Measurements from ENCODE around the gene CXCL12. TPM values are rescaled to one million over a fixed set of nuclear protein-coding genes. Genes with fewer than 3 reads are reported as not detected.

Gene CXCL12
- total RNA-seq, 1 experiment from 2014 or later, result 0.47 TPM

GRCh38 chr10:44380829-44381600 lies 3.9 kb downstream of the CXCL12 start:
- no peaks in the 10 kb centered on the region for H4K20me1 ChIP-seq (ENCODE audit: insufficient read depth)
- H2AFZ ChIP-seq (ENCODE audit: low read depth, low read length, poor library complexity, severe bottlenecking), result no peak overlapping the region
- no peak overlapping the region for H3K4me3 ChIP-seq (replicated peaks in 1 of 2; ENCODE audit: low read depth in 1 of 2, low read length in 2 of 2)
- CTCF ChIA-PET, result no interaction called here
- H3K9me3 ChIP-seq (ENCODE audit: control insufficient read depth in 1 of 2, insufficient read depth in 1 of 2, low read depth in 1 of 2, low read length in 2 of 2), result no peaks in the 10 kb centered on the region
- ATAC-seq (no peak), DNase-seq (ENCODE audit: low read depth, low spot score) (no peak)
- H3K27me3 ChIP-seq (ENCODE audit: insufficient read depth, low read length), result no peaks in the 10 kb centered on the region
- BruUV-seq (replicated peaks), result no TSS peak
- H3K4me2 ChIP-seq (ENCODE audit: low read length), result no peak overlapping the region
- no peak overlapping the region for H3K27ac ChIP-seq (ENCODE audit: low read depth, low read length)
- intact Hi-C loops (cut with micrococcal nuclease), result loop anchor here (10.0 kb wide), 1 partner anchor 484 kb away; no protein-coding TSS in a partner anchor
- H3K9me2 ChIP-seq (ENCODE audit: insufficient read depth), result no peaks in the 10 kb centered on the region
- no peak for TF ChIP-seq POLR2A (IDR thresholded peaks at IDR 0.05; ENCODE audit: borderline replicate concordance, extremely low read depth, insufficient read depth, insufficient read length)
- no peak for TF ChIP-seq CEBPB (IDR thresholded peaks at IDR 0.05; ENCODE audit: low read depth)
- TF ChIP-seq EGR1 (IDR thresholded peaks at IDR 0.05; ENCODE audit: low read depth), result no peak
- TF ChIP-seq SRF (IDR thresholded peaks at IDR 0.05; ENCODE audit: low read depth), result no peak
- H3K79me2 ChIP-seq (ENCODE audit: insufficient read depth, low read length), result no peaks in the 10 kb centered on the region
- H3K9ac ChIP-seq (ENCODE audit: low read length), result no peak overlapping the region
- H3K36me3 ChIP-seq (ENCODE audit: control insufficient read depth in 1 of 2, insufficient read depth in 2 of 2, low read length in 2 of 2), result no peaks in the 10 kb centered on the region
- RAD21 ChIA-PET (ENCODE audit: low non-redundant PET in 1 of 2, low total read pairs in 2 of 2, uncharacterized antibody in 2 of 2, unreplicated experiment in 2 of 2), result no interaction called here
- no peaks in the 10 kb centered on the region for H3K4me1 ChIP-seq (ENCODE audit: control insufficient read depth in 1 of 2, insufficient read depth in 2 of 2, low read length in 2 of 2)
- POLR2A ChIA-PET, result no interaction called here

- H3K79me2 ChIP-seq (ENCODE audit: insufficient read depth, low read length), result no peaks in the 10 kb centered on the region
- H3K36me3 ChIP-seq (ENCODE audit: control insufficient read depth in 1 of 2, insufficient read depth in 2 of 2, low read length in 2 of 2), result no peaks in the 10 kb centered on the region
- H3K27ac ChIP-seq (ENCODE audit: low read depth, low read length), result no peak overlapping the region
- no peaks in the 10 kb centered on the region for H3K4me1 ChIP-seq (ENCODE audit: control insufficient read depth in 1 of 2, insufficient read depth in 2 of 2, low read length in 2 of 2)
- no peaks in the 10 kb centered on the region for H3K27me3 ChIP-seq (ENCODE audit: insufficient read depth, low read length)
- ChIA-PET POLR2A (no interaction called here), CTCF (no interaction called here), RAD21 (ENCODE audit: low non-redundant PET in 1 of 2, low total read pairs in 2 of 2, uncharacterized antibody in 2 of 2, unreplicated experiment in 2 of 2) (no interaction called here)
- no TSS peak for BruUV-seq (replicated peaks)
- H3K4me3 ChIP-seq (replicated peaks in 1 of 2; ENCODE audit: low read depth in 1 of 2, low read length in 2 of 2), result no peak overlapping the region
- H3K9me3 ChIP-seq (ENCODE audit: control insufficient read depth in 1 of 2, insufficient read depth in 1 of 2, low read depth in 1 of 2, low read length in 2 of 2), result no peaks in the 10 kb centered on the region
- no peaks in the 10 kb centered on the region for H4K20me1 ChIP-seq (ENCODE audit: insufficient read depth)
- DNase-seq (ENCODE audit: low read depth, low spot score) (no peak), ATAC-seq (no peak)
- H3K9ac ChIP-seq (ENCODE audit: low read length), result no peak overlapping the region
- no peaks in the 10 kb centered on the region for H3K9me2 ChIP-seq (ENCODE audit: insufficient read depth)
- H3K4me2 ChIP-seq (ENCODE audit: low read length), result no peak overlapping the region
- no peak overlapping the region for H2AFZ ChIP-seq (ENCODE audit: low read depth, low read length, poor library complexity, severe bottlenecking)
- intact Hi-C loops (cut with micrococcal nuclease), result loop anchor here (2.0 to 10.0 kb wide), 2 partner anchors 21 to 485 kb away; no protein-coding TSS in a partner anchor
- TF ChIP-seq SIN3A (IDR thresholded peaks at IDR 0.05; ENCODE audit: low read depth) (no peak), CTCF (IDR thresholded peaks at IDR 0.05 in 2 of 3, conservative IDR thresholded peaks at IDR 0.05 in 1 of 3; ENCODE audit: borderline replicate concordance in 1 of 3, insufficient read depth in 1 of 3, low read depth in 2 of 3, low read length in 2 of 3) (no peak), CBX3 (IDR thresholded peaks at IDR 0.05; ENCODE audit: low read depth) (no peak), ZFX (IDR thresholded peaks at IDR 0.05) (no peak), ELF1 (IDR thresholded peaks at IDR 0.05; ENCODE audit: borderline replicate concordance, low read depth) (no peak), CEBPB (IDR thresholded peaks at IDR 0.05; ENCODE audit: low read depth) (no peak), REST (IDR thresholded peaks at IDR 0.05; ENCODE audit: low read depth) (no peak), POLR2A (IDR thresholded peaks at IDR 0.05; ENCODE audit: borderline replicate concordance, extremely low read depth, insufficient read depth, insufficient read length) (no peak), MAX (IDR thresholded peaks at IDR 0.05) (no peak), SP1 (IDR thresholded peaks at IDR 0.05; ENCODE audit: low read depth) (no peak)
- TF ChIP-seq, protein P1, sequence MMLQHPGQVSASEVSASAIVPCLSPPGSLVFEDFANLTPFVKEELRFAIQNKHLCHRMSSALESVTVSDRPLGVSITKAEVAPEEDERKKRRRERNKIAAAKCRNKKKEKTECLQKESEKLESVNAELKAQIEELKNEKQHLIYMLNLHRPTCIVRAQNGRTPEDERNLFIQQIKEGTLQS (IDR thresholded peaks at IDR 0.05), result no peak
These were observed 5.0 kb downstream of the CXCL12 start for GRCh38 chr10:44379907-44380306.
